Liver (tissue), 9 donors: ENCODE results near the gene SEPTIN5. TPM values are rescaled to one million over a fixed set of nuclear protein-coding genes. Genes with fewer than 3 reads are reported as not detected.

Experiments used
- DNase-seq: peaks from one replicate; pipeline ENCODE4 v3.0.0-alpha.2; 2017; ENCODE audit warnings: low spot score
- H3K27ac ChIP-seq, 2 donors: one replicate each; pipeline ENCODE4 v1.7.0; 2013; ENCODE audit warnings: inconsistent platforms in 2 of 2, low read length in 2 of 2, control low read depth in 1 of 2, low read depth in 1 of 2, mild to moderate bottlenecking in 1 of 2
- H3K27me3 ChIP-seq, 4 donors: one replicate each; pipeline versions ENCODE4 v1.6.1 to v1.7.0; 2013; ENCODE audit warnings: low read length in 3 of 4, inconsistent platforms in 1 of 4, mild to moderate bottlenecking in 1 of 4, moderate library complexity in 1 of 4; ENCODE audit not compliant: control insufficient read depth in 4 of 4, insufficient read depth in 4 of 4
- H3K36me3 ChIP-seq, 4 donors: one replicate each; pipeline versions ENCODE4 v1.6.1 to v1.7.0; 2013; ENCODE audit warnings: low read length in 3 of 4, mild to moderate bottlenecking in 3 of 4, low read depth in 1 of 4, moderate library complexity in 1 of 4; ENCODE audit not compliant: control insufficient read depth in 4 of 4, insufficient read depth in 3 of 4
- H3K4me1 ChIP-seq, 4 donors: one replicate each; pipeline versions ENCODE4 v1.6.1 to v1.7.0; 2013; ENCODE audit warnings: low read length in 3 of 4, mild to moderate bottlenecking in 3 of 4, moderate library complexity in 1 of 4; ENCODE audit not compliant: control insufficient read depth in 4 of 4, insufficient read depth in 4 of 4
- H3K4me3 ChIP-seq, 3 donors: one replicate each; pipeline versions ENCODE4 v1.6.1 to v1.7.0; 2013; ENCODE audit warnings: low read length in 3 of 3, control low read depth in 1 of 3, low read depth in 1 of 3, mild to moderate bottlenecking in 1 of 3
- H3K9ac ChIP-seq, 2 donors: one replicate each; pipeline ENCODE4 v1.7.0; 2013; ENCODE audit warnings: low read length in 2 of 2, mild to moderate bottlenecking in 2 of 2, moderate library complexity in 2 of 2, control low read depth in 1 of 2, low read depth in 1 of 2
- H3K9me3 ChIP-seq, 4 donors: one replicate each; pipeline versions ENCODE4 v1.6.1 to v1.7.0; 2013; ENCODE audit warnings: low read length in 3 of 4; ENCODE audit not compliant: control insufficient read depth in 4 of 4
- ATF3 ChIP-seq: IDR thresholded peaks from 2 replicates; pipeline ENCODE4 v1.6.1; 2016; ENCODE audit warnings: antibody characterized with exemption
- CTCF ChIP-seq: fragments of 150-350 bp; IDR thresholded peaks from 2 replicates; pipeline ENCODE4 v1.5.1; 2017; ENCODE audit warnings: improper control_type of control experiment, low read depth, low read length; ENCODE audit not compliant: missing input control
- EGR1 ChIP-seq, 2 donors: IDR thresholded peaks; 2 replicates each; pipeline ENCODE4 v1.6.1; 2016 to 2018; ENCODE audit warnings: antibody characterized with exemption in 2 of 2, low read depth in 2 of 2
- FOXA1 ChIP-seq: IDR thresholded peaks from 2 replicates; pipeline ENCODE4 v1.6.1; 2016; ENCODE audit warnings: antibody characterized with exemption
- FOXA2 ChIP-seq: IDR thresholded peaks from 2 replicates; pipeline ENCODE4 v1.6.1; 2016; ENCODE audit warnings: antibody characterized with exemption
- GABPA ChIP-seq, 2 donors: IDR thresholded peaks in 1 of 2; conservative IDR thresholded peaks in 1 of 2; 2 replicates each; pipeline ENCODE4 v1.6.1; 2016; ENCODE audit warnings: antibody characterized with exemption in 2 of 2, mild to moderate bottlenecking in 1 of 2, moderate library complexity in 1 of 2
- HNF4A ChIP-seq, 2 donors: conservative IDR thresholded peaks; 2 replicates each; pipeline ENCODE4 v1.6.1; 2016; ENCODE audit warnings: antibody characterized with exemption in 2 of 2, mild to moderate bottlenecking in 2 of 2
- HNF4G ChIP-seq: IDR thresholded peaks from 2 replicates; pipeline ENCODE4 v1.6.1; 2016; ENCODE audit warnings: antibody characterized with exemption
- MAX ChIP-seq: IDR thresholded peaks from 2 replicates; pipeline ENCODE4 v1.6.1; 2016; ENCODE audit warnings: antibody characterized with exemption
- NR2F2 ChIP-seq: IDR thresholded peaks from 2 replicates; pipeline ENCODE4 v1.6.1; 2016; ENCODE audit warnings: antibody characterized with exemption
- RAD21 ChIP-seq, 2 donors: IDR thresholded peaks; 2 replicates each; pipeline ENCODE4 v1.6.1; 2016; ENCODE audit warnings: antibody characterized with exemption in 2 of 2, mild to moderate bottlenecking in 2 of 2
- RXRA ChIP-seq, 2 donors: IDR thresholded peaks; 2 replicates each; pipeline ENCODE4 v1.6.1; 2017 to 2018; ENCODE audit warnings: antibody characterized with exemption in 2 of 2, mild to moderate bottlenecking in 1 of 2
- SP1 ChIP-seq: IDR thresholded peaks from 2 replicates; pipeline ENCODE4 v1.6.1; 2018; ENCODE audit warnings: antibody characterized with exemption, mild to moderate bottlenecking
- TAF1 ChIP-seq: conservative IDR thresholded peaks from 2 replicates; pipeline ENCODE4 v1.6.1; 2016; ENCODE audit warnings: antibody characterized with exemption, mild to moderate bottlenecking
- YY1 ChIP-seq: IDR thresholded peaks from 2 replicates; pipeline ENCODE4 v1.6.1; 2016; ENCODE audit warnings: antibody characterized with exemption, mild to moderate bottlenecking
- ZBTB33 ChIP-seq: IDR thresholded peaks from 2 replicates; pipeline ENCODE4 v1.6.1; 2016; ENCODE audit warnings: antibody characterized with exemption
- WGBS: extraction: QIAGEN DNeasy Blood & Tissue Kit; methylation state at CpG from one replicate; pipeline ENCODE4 v1.1.7; 2013; 5-methylcytosine and 5-hydroxymethylcytosine counted together
- polyA plus RNA-seq, 2 donors: library from polyadenylated mRNA; stranded (reverse) in 1 of 2; unstranded in 1 of 2; fragments of 200-250 nt in 1 of 2; fragments of >200 nt in 1 of 2; fragmentation: Nextera tagmentation in 1 of 2; extraction: Ambion mirVana in 1 of 2; gene quantifications; one replicate each; pipeline versions ENCODE4 v1.2.1 to v1.2.3, GENCODE V29; 2013 to 2015
- total RNA-seq, 2 donors: library from RNA; depleted of rRNA; stranded (reverse); fragments of >200 nt; gene quantifications; one replicate each; pipeline ENCODE4 v1.2.3, GENCODE V29; 2014
- donor health status: healthy.
- donor health status: healthy.
- donor health status: healthy.
- donor health status: healthy.
- donor health status: healthy.

SEPTIN5 gene
- total and polyA plus RNA-seq, 4 donors = 0.26 to 3.5 (median 2.8) TPM

- 73% methylated on average over 14 of the region's 14 CpGs for WGBS
- H3K9ac ChIP-seq = no peak overlapping the region
- TF ChIP-seq EGR1 (IDR thresholded peaks at IDR 0.05; ENCODE audit: low read depth in 2 of 2) (no peak), SP1 (no peak), FOXA2 (no peak), GABPA (IDR thresholded peaks at IDR 0.05 in 1 of 2, conservative IDR thresholded peaks at IDR 0.05 in 1 of 2) (no peak), ATF3 (no peak), ZBTB33 (no peak), TAF1 (no peak), FOXA1 (no peak), MAX (no peak), RXRA (IDR thresholded peaks at IDR 0.05) (no peak)
- H3K27me3 ChIP-seq = peaks cover 2 to 15% (median 7%) of the 10 kb centered on the region in 4 donors
- no peaks in the 10 kb centered on the region for H3K36me3 ChIP-seq
- H3K9me3 ChIP-seq = no peaks in the 10 kb centered on the region
- DNase-seq = no peak
- H3K27ac ChIP-seq = no peak overlapping the region
- H3K4me3 ChIP-seq = no peak overlapping the region
- peaks cover 6 to 18% (median 9%) of the 10 kb centered on the region in 4 donors for H3K4me1 ChIP-seq
Measured at GRCh38 chr22:19753996-19754700, 39.8 kb downstream of the SEPTIN5 start.

- H3K36me3 ChIP-seq = no peaks in the 10 kb centered on the region
- peaks cover 4 to 15% (median 10%) of the 10 kb centered on the region in 4 donors for H3K27me3 ChIP-seq
Measured at GRCh38 chr22:19754701-19755144, 40.4 kb downstream of the SEPTIN5 start.

More at GRCh38 chr22:19754701-19755144, 40.4 kb downstream of the SEPTIN5 start:
- no peak overlapping the region for H3K9ac ChIP-seq
- TF ChIP-seq CTCF = no peak
- TF ChIP-seq SP1 = no peak
- no peak for TF ChIP-seq ZBTB33
- no peak for TF ChIP-seq HNF4A (conservative IDR thresholded peaks at IDR 0.05)
- no peak for TF ChIP-seq ATF3
- TF ChIP-seq TAF1 = no peak
- no peak for TF ChIP-seq EGR1 (IDR thresholded peaks at IDR 0.05; ENCODE audit: low read depth in 2 of 2)
- TF ChIP-seq YY1 = no peak
- TF ChIP-seq MAX = no peak
- TF ChIP-seq FOXA2 = no peak
- no peak for TF ChIP-seq RXRA (IDR thresholded peaks at IDR 0.05)
- no peak for TF ChIP-seq HNF4G
- TF ChIP-seq RAD21 (IDR thresholded peaks at IDR 0.05) = no peak
- no peak for TF ChIP-seq NR2F2
- H3K27ac ChIP-seq = no peak overlapping the region
- H3K9me3 ChIP-seq = no peaks in the 10 kb centered on the region
- no peak for DNase-seq
- WGBS = 40% methylated on average over 14 of the region's 14 CpGs
- H3K4me1 ChIP-seq = peaks cover 6 to 22% (median 9%) of the 10 kb centered on the region in 4 donors
- H3K4me3 ChIP-seq = no peak overlapping the region
